OCI-LY7 (cell line): ENCODE measurements around the gene SNCAIP.

ENCODE experiments used
- EZH2phosphoT487 ChIP-seq: fragments of 200-600 bp; sonication (generic); IDR thresholded peaks from 2 replicates; pipeline ENCODE4 v1.6.1; 2018; ENCODE audit warnings: low read depth, borderline replicate concordance, mild to moderate bottlenecking, mixed run types, antibody characterized with exemption, low read length, moderate library complexity, mixed read lengths
- TF ChIP-seq, protein P1 (sequence below): fragments of 200-600 bp; sonication (generic); conservative IDR thresholded peaks from 2 replicates; pipeline ENCODE4 v1.5.1; 2014; ENCODE audit warnings: mild to moderate bottlenecking, antibody characterized with exemption, low read length, moderate library complexity, mixed read lengths

DNA sequence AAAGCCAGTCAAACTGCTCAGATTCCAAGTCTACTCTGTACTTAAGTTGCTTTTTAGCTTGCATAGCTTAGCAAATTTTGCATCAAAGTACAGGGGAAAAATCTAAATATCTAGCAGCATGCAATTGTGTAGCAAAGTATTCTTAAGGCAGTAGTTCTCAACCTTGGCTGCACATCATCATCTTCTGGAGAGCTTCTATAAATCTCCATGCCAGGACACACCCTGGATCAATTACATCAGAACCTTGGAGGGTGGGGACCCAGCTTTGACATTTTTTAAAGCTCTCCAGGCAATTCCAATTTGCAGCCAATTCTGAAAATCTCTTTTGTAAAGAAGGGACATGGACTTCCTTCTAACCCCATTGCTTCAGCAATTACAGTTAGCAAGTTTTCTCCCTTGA lies 187.5 kb downstream of the SNCAIP start:
- TF ChIP-seq, protein P1, sequence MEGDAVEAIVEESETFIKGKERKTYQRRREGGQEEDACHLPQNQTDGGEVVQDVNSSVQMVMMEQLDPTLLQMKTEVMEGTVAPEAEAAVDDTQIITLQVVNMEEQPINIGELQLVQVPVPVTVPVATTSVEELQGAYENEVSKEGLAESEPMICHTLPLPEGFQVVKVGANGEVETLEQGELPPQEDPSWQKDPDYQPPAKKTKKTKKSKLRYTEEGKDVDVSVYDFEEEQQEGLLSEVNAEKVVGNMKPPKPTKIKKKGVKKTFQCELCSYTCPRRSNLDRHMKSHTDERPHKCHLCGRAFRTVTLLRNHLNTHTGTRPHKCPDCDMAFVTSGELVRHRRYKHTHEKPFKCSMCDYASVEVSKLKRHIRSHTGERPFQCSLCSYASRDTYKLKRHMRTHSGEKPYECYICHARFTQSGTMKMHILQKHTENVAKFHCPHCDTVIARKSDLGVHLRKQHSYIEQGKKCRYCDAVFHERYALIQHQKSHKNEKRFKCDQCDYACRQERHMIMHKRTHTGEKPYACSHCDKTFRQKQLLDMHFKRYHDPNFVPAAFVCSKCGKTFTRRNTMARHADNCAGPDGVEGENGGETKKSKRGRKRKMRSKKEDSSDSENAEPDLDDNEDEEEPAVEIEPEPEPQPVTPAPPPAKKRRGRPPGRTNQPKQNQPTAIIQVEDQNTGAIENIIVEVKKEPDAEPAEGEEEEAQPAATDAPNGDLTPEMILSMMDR = no peak
- no peak for TF ChIP-seq EZH2phosphoT487
